Measurements from ENCODE around the gene ICA1L.
A peak's percentile ranks its signal among the peaks of the same experiment; 100 is the strongest.

The ICA1L gene

DNA sequence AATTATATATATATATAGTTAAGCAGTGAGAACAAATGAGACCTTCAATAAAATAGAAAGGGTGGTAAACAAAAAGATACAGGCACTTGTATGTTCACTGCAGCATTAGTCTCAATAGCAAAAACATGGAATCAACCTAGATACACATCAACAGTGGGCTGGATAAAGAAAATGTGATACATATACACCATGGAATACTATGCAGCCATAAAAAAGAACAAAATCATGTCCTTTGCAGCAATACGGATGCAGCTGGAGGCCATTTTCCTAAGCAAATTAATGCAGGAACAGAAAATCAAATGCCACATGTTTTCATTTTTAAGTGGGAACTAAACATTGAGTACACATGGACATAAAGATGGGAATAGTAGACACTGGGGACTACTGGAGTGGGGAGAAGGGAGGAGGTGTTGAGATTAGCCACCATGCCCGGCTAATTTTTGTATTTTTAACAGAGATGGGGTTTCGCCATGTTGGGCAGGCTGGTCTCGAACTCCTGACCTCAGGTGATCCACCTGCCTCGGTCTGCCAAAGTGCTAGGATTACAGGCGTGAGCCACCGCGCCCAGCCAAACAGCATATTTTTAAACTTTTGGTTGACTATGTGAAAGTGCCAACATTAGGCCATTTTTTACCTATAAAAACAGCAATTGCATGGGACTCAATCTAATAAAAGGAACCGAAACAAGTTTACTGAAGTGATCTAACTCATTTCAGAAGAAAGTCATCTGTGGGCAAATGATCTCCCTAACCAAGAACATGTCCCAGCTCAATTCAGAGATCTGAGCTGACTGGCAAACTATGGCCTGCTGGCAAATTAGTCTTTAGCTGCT is 23.7 kb downstream of the ICA1L start:
- no peak for DNase-seq (ENCODE audit: low read depth)

DNA sequence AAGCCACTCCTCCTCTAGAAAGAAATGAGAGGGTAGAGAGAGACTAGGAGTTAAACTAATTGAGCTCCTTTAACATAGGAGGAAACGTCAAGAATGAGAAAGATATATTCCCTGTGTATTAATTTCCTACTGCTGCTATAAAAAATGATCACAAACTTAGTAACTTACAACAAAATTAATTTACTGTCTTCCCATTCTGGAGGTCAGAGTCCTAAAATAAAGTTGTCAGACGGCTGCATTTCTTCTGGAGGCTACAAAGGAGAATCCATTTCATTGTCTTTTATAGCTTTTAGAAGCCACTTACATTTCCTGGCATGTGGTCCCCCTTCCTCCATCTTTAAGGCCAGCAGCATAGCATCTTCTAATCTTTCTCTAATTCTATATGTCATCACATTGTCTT is 26.9 kb downstream of the ICA1L start:
- no peak for DNase-seq (ENCODE audit: low read depth)

DNA sequence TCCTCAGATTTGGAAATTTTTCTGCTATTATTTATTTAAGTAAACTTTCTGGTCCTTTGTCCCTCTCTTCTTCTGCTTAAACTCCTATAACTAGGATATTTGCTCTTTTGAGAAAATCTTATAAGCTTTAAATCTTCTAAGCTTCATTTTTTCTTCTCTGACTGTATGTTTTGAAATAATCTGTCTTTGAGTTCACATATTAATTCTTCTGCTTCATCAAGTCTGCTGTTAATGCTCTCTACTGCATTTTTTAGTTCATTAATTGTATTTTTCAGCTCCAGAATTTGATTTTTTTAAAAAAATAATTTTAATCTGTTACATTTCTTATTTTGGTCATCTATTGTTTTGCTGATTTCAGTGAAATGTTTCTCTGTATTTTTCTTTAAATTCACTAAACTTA is 28.9 kb downstream of the ICA1L start:
- DNase-seq (ENCODE audit: low read depth), result no peak

DNA sequence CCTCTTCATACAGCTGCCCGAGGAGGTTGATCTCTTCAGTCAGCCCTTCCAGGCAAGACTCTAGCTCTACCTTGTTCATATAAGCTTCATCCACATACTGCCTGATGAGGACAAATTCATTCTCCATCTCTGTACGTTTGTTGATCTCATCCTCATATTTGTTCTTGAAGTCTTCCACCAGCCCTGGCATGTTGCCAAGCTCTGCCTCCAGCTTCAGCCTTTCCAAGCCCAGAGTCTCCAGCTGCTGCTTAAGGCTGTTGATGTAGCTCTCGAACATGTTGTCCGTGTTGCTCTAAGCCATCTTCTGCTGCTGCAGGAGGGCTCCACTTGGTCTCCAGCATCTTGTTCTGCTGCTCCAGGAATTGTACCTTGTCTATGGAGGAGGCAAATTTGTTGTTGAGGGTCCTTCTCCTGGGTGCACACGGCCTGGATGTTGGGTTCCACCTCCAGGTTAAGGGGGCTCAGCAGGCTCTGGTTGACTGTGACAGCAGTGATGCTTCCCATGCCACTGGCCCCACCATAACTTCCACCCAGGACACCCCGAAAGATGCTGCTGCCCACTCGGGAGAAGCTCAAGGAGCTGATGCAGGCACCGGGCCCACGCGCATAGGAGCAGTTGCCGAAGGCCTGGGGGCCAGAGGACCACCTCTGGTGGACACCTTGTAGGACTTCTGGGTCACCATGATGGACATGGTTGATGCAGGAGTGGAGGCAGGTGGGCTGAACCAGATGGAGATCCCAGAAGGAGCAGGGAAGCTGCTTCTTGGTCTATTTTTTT is 30.3 kb downstream of the ICA1L start:
- no peak for DNase-seq (ENCODE audit: low read depth)

DNA sequence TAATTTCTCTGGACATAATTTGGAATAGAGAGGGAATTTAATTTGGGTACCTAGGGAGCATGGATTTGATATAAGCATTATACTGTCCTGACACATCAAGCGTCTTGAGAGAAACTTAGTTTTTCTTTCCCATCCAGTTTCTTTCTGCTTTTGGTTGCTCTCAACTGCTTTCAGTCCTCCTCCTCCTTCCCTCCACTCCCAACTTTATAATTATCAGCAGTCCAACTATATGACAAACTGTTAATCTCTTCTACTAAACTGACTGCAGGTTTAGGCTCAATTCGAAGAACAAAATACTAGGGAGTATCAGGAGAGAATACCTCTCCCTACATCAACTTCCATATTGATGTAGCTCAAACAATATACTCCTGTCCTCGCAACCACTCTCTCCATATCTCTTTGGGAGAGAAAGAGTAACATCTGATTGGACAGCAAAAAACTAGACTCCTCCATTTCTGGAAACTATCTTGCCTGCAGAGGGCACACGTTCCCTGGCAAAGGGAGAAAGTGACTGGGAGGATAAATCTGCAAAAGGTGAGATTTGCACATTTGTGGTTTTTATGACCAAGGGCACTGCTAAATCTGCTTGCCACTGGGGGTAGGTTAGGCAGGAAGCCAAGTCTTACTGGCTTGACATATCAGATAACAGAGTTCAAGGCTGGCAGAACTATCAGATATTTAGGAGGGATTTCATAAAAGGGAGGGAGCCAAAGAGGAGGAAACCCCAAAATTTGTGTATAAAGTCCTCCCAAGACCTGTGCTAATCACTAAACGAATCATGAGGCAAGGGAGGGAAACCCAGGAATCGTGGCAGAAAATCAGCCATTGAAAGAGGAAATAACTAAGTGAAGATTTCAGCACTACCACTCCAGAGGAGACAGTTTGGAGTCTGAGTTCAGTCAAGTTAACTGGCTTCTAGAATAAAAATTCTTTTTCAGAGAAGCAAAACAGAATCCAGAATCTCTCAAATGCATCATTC is 40.0 kb downstream of the ICA1L start:
- DNase-seq (ENCODE audit: low read depth), result peak; percentile 73

DNA sequence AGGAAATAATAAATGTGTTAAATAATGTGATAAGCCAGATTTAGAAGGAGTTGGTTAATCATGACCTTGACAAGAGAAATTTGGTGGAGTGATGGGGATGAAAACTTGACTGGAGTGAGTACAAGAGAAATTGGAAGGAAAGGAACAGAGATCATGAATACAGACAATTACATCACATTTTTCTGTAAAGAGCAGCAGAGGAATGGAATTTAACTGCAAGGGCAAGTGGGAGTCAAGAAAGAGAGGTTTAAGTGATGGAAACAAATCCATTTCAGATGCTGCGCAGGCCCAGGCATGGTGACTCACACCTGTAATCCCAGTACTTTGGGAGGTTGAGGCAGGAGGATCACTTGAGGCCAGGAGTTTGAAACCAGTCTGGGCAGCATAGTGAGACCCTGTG is 46.7 kb downstream of the ICA1L start:
- peak; percentile 80 for DNase-seq (ENCODE audit: low read depth)

DNA sequence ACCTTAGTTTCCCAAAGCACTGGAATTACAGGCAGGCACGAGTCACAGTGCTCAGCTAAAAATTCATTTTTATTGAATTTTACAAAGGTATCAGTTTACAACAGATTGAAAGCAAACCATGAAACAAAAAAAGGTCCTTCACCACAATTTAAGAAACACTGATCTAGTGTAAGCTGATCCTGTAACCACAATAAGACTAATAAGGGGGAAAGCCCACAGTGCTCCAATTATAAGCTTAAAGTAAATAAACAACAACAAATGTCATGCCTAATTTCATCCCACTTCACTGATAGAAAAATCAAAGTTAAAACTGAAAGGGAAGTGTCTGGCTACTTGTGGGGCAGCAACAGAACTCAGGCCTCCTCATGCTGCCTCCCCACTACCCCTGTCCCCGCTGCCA is 49.2 kb downstream of the ICA1L start:
- no peak for DNase-seq (ENCODE audit: low read depth)

DNA sequence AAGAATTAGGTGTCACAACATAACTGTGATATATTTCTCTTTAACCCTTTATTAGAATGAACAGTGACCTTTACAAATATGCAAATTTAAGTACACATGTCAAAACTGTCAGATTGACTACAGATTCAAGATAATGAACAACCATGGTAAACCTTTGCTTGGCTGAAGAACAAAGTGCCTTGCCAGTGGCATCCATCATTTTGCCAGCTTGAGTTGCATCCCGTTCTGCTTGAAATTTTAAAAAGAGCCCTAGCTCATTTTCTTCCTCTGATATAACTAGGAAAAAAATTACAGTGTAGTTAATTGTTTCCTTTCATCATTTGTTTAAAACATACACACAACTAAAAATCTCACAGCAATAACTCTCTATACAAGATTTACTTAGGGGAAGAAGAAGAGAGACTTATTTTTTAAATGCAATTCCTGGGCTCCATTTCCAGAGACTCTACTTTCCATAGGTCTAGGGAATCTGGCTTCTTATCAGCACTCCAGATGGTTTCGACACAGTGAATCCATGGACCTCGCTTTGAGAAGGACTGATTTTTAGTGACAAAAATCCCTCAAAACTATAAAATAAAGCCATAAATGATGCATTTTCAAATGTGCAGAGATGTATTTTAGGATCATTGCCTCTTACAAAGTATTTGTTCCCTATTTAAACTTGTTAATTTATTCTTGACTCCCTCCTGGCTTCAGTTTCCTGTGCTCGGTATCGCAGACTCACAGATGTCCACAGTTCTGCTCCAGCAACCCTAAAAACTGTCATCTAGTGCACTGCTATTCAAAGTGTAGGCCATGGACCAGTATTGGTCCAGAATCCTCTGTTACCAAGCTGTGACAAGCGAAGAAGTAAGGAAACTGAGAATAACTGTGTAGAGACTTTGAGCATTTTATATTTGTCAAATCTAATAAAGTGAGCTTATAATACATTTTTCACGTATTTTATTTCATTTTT is 50.1 kb downstream of the ICA1L start:
- no peak for DNase-seq (ENCODE audit: low read depth)

DNA sequence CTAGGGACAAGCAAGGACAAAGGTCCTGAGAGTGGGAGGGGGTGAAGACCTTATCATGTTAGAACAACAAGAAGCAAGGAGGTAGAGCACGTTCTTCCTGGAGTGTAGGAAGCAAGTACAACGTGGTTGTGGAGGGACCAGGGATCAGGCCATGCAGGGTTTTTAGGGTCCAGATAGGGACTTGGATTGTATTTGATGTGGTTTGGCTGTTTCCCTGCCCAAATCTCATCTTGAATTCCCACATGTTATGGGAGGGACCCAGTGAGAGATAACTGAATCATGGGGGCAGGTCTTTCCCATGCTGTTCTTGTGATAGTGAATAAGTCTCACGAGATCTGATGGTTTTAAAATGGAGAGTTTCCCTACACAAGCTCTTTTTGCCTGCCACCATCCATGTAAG is 53.2 kb downstream of the ICA1L start:
- no peak for DNase-seq (ENCODE audit: low read depth)

DNA sequence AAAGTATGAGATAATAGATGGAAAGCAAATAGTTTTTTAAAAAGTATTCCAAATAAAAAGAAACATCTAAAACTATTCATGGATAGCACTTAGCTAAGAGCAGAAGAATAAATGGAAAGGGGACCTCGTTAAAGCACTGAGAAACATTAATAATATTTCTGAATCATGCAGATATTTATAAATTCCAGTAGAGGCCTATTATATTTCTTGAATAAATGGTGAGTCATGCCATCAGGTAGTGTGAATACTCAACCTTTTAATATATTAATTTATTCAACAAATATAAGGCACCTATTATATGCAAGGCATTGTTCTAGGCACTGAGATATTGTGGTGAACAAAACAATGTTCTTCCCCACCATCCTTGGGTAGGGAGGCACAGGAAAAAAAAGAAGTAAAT is 53.8 kb downstream of the ICA1L start:
- no peak for DNase-seq (ENCODE audit: low read depth)

DNA sequence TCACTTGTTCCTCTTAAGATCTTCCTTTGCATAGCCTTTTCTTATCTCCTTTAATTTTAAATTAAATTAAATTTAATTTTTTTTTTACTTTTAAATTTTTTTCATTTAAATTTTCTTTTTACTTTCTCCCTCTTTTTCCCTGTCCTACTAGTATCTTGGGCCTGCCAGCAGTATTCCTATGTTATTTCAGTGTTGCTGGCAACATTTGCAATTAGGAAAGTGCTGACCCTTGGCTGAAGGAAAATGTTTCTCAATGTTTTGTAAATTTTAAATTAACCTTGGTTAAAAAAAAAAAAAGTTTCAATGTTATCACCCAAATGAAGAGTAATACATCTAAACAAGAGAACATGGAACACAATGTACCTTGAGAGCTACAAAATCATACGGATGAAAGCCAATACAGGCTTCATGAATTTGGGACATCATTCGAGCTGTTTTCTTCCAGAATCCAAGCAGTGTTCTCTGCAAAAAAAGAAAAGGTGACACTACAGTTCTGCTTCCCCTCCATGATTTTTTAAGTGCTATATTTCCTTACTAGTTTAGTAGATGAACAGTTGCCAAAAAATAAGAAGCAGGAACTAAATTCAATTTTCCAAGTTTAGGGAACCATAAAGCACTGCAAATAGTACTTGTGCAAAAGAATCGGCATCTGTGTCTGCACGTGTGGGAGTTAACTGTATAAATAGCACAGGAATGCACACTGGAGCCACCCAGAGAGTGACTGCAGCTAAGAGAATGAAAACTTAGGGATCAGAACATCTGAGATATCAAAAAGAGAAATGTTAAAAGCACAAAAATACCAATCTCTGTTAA is 55.8 kb downstream of the ICA1L start:
- peak; percentile 56 for DNase-seq (ENCODE audit: low read depth)

DNA sequence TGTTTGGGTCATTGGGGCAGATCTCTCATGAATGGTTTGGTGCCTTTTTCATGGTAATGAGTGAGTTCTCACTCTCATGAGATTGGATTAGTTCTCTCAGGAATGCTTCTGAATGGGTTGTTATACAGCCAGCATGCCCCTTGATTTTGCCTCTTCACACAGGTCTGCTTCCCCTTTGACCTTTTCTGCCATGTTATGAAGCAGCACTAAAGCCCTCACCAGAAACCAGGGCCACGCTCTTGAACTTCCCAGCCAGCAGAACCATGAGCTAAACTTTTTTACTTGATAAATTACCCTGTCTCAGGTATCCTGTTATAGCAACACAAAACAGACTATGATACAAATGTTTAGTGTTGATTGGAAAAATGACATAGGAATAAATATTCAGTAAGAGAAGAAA is 57.3 kb downstream of the ICA1L start:
- DNase-seq (ENCODE audit: low read depth), result no peak

DNA sequence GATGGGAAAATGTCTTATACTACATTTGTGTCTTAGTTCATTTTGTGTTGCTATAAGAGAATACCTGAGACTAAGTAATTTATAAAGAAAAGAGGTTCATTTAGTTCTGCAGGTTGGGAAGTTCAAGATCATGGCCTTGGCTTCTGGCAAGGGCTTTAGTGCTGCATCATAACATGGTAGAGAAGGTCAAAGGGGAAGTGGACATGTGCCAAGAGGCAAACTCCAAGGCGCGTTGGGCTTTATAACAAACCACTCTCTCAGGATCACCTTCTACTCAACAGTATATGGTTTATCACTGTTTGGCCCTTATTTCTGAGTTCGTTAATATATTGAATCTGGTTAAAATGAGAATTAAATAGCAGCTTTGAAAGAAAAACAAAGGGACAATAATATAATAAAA is 58.2 kb downstream of the ICA1L start:
- DNase-seq (ENCODE audit: low read depth), result no peak

DNA sequence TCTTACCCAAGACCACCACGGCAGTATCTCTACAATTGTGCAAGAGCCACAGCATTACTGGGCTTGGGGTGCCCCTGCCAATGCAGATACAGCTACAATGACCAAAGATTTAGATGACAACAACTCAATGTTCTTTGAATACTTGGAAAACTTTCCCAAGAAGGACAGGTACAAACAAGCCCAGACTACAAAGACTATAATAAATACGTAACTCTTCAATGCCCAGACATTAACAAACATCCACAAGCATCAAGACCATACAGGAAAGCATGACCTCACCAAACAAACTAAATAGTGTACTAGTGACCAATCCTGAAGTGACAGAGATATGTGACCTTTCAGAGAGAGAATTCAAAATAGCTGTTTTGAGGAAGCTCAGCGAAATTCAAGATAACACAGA is 62.8 kb downstream of the ICA1L start:
- no peak for DNase-seq (ENCODE audit: low read depth)

DNA sequence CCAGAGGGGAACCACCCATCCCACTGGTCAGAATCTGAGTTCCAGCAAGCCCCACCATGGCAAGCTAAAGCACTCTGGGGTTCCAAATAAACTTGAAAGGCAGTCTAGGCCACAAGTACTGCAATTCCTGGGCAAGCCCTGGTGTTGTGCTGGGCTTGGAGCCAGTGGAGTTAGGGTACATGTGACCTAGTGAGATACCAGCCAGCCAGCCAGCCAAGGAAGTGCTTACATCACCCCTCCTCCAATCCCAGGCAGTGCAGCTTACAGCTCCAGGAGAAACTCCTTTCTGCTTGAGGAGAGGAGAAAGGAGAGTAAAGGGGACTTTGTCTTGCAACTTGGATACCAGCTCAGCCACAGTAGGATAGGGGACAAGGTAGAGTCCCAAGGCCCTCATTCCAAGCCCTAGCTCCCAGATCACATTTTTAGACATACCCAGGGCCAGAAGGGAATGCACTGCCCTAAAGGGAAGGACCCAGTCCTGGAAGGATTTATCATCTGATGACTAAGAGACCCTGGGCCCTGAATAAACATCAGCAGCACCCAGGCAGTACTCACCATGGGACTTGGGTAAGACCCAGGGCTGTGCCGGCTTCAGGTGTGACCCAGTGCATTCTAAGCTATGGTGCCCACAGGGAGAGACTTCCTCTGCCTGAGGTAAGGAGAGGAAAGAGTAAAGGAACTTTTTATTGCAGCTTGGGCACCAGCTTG is 64.0 kb downstream of the ICA1L start:
- DNase-seq (ENCODE audit: low read depth), result peak; percentile 93

DNA sequence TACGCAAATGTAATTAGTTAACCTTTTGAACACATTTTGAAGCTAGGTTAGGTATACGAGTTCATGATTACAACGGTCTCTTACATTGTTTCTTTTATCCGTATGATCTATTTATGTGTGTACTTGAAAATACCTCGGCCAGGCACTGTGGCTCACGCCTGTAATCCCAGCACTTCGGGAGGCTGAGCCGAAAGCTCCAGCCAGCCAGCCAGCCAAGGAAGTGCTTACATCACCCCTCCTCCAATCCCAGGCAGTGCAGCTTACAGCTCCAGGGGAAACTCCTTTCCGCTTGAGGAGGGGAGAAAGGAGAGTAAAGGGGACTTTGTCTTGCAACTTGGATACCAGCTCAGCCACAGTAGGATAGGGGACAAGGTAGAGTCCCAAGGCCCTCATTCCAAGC is 65.7 kb downstream of the ICA1L start:
- DNase-seq (ENCODE audit: low read depth), result peak; percentile 74

DNA sequence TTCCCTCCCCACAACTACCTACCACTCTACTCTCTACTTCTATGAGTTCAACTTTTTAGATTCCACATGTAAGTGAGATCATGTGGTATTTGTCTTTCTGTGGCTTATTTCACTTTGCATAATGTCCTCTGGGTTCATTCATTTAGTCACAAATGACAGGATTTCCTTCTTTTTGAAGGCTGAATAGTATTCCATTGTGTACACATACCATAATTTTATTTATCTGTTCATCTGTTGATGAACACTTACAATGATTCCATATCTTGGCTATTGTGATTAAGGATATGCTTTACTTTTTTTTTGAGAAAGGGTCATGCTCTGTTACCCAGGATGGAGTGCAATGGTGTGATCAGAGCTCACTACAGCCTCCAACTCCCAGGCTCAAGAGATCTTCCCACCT is 73.6 kb downstream of the ICA1L start:
- no peak for DNase-seq (ENCODE audit: low read depth)

DNA sequence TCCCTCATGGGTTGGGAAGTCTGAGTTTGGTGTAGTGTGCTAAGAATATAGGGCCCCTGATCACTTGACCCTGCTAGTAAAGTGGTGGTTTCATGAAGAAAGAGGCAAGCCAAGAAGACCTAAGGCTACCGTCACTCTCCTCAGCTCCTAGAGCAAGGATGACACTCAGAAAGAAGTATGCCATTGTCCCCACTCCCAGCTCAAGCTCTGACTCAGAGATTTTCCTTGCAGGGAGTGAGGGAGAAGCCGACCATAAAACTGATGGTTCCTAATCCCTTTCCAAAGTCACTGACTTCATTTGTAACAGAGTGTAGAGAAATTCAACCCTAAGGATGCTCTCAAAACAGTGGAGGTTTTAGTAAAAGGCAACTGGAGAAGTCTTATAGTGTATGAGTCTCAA is 80.9 kb downstream of the ICA1L start:
- DNase-seq (ENCODE audit: low read depth), result no peak

DNA sequence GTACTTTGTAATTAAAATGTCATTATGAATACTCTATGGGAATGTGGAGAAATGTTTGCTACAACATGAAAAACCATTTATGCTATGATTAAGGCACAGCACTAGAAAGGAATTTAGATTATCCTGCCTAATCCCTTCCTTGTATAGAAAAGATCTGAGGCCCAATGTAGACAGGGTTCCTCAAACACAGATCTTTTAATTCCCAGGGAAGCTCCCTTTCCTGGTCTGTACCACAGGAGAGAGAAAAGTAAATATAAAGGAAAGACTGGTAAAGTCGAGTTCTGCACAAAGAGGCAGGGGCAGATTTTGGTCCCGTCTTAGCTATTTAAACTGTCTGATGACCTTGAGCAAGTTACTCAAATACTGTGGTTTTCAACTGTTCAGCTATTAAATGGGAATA is 84.7 kb downstream of the ICA1L start:
- DNase-seq (ENCODE audit: low read depth), result peak; percentile 15
